Chondrocyte (in vitro differentiated cells): ENCODE results near the gene ABCC12. TPM values are rescaled to one million over a fixed set of nuclear protein-coding genes. Genes with fewer than 3 reads are reported as not detected.

ENCODE experiments used
- DNase-seq: peaks from one replicate; pipeline ENCODE4 v3.0.0; 2021; ENCODE audit warnings: mixed read lengths, low spot score
- H3K27ac Mint-ChIP-seq: one replicate; pipeline ENCODE4 v1.8.0; 2021; ENCODE audit warnings: mild to moderate bottlenecking, moderate library complexity, mixed read lengths; ENCODE audit not compliant: unreplicated experiment
- H3K27me3 Mint-ChIP-seq: 2 replicates; pipeline ENCODE4 v1.8.0; 2021; ENCODE audit warnings: low read depth, mixed read lengths
- H3K36me3 Mint-ChIP-seq: 2 replicates; pipeline ENCODE4 v1.8.0; 2021; ENCODE audit warnings: low read depth, mixed read lengths
- H3K4me1 Mint-ChIP-seq: 2 replicates; pipeline ENCODE4 v1.8.0; 2021; ENCODE audit warnings: low read depth, mild to moderate bottlenecking, mixed read lengths
- H3K4me3 Mint-ChIP-seq: one replicate; pipeline ENCODE4 v1.8.0; 2021; ENCODE audit warnings: mild to moderate bottlenecking, moderate library complexity, mixed read lengths; ENCODE audit not compliant: unreplicated experiment
- H3K9me3 Mint-ChIP-seq: 2 replicates; pipeline ENCODE4 v1.8.0; 2021; ENCODE audit warnings: low read depth, mixed read lengths
- total RNA-seq: library from RNA; stranded (reverse); gene quantifications from 3 replicates; pipeline ENCODE4 v1.2.1, GENCODE V29; 2021
- TF ChIP-seq, protein P1 (sequence below): fragments of 200-600 bp; sonication (generic); IDR thresholded peaks from 2 replicates; pipeline ENCODE4 v1.5.0; 2021; ENCODE audit warnings: antibody characterized with exemption, mild to moderate bottlenecking, moderate library complexity

Gene ABCC12
- total RNA-seq, 1 donor from 2014 or later = not detected

DNA sequence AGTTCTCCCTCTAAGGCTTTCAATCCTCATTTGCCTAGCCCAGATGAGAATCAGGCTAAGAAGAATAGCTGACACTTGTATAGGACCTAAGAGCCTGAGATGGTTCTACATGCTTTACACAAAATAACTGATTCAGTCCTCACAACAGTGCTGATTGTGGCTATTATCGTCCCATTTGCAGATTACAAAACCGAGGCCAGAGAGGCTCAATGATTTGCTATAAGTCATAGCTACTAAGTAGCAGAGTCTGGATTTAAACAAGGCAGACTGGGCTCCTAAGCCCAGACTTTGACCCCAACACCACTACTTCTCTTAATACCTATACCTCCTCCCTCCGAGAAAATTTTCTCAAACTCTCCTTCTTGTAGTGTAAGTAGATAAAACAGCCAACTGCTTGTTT lies 23.1 kb downstream of the ABCC12 start:
- TF ChIP-seq, protein P1, sequence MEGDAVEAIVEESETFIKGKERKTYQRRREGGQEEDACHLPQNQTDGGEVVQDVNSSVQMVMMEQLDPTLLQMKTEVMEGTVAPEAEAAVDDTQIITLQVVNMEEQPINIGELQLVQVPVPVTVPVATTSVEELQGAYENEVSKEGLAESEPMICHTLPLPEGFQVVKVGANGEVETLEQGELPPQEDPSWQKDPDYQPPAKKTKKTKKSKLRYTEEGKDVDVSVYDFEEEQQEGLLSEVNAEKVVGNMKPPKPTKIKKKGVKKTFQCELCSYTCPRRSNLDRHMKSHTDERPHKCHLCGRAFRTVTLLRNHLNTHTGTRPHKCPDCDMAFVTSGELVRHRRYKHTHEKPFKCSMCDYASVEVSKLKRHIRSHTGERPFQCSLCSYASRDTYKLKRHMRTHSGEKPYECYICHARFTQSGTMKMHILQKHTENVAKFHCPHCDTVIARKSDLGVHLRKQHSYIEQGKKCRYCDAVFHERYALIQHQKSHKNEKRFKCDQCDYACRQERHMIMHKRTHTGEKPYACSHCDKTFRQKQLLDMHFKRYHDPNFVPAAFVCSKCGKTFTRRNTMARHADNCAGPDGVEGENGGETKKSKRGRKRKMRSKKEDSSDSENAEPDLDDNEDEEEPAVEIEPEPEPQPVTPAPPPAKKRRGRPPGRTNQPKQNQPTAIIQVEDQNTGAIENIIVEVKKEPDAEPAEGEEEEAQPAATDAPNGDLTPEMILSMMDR = no peak
- H3K27ac Mint-ChIP-seq = no peak overlapping the region
- H3K4me3 Mint-ChIP-seq = no peak overlapping the region
- H3K27me3 Mint-ChIP-seq = no peaks in the 10 kb centered on the region
- no peak for DNase-seq
- no peaks in the 10 kb centered on the region for H3K36me3 Mint-ChIP-seq
- H3K9me3 Mint-ChIP-seq = no peaks in the 10 kb centered on the region
- peaks cover 25% of the 10 kb centered on the region for H3K4me1 Mint-ChIP-seq

DNA sequence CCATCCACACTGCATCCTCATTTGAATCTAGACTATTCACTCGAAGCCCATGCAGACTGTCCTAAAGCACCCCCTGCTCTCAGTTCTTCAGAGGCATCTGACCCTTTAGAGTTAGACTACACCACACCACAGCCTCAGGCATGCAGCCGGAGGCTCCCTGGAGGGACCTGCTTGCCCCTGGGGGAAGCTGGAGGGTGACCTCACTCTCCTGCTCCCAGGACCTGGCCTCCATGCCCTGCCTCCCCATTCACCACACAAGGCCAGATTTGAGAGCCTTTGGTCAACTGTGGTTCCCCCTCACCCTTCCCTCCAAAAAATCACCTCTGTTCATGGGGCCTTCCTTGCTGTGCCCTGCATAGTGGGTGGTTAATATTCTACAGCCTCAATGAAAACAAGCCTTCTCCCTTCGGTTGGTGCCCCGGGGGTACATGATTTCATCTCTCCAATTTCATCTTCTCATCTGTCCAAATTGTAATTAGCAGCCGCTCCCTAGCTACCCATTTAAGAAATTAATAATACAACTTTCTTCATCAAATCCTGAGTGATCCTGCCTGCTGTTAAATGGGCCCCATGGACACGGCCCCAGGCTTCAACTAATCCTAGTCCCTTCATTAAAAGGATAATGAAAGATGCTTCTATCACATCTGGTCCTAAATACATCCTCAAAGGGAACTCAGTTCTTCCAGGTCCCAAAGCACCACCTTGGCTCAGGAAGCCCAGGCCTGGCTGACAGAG lies 24.4 kb downstream of the ABCC12 start:
- Mint-ChIP-seq H3K4me3 (no peak overlapping the region), H3K4me1 (peaks cover 38% of the 10 kb centered on the region), H3K27me3 (no peaks in the 10 kb centered on the region), H3K27ac (no peak overlapping the region), H3K9me3 (no peaks in the 10 kb centered on the region), H3K36me3 (no peaks in the 10 kb centered on the region)
- TF ChIP-seq, protein P1 = no peak
- peak; percentile 47 for DNase-seq

GRCh38 chr16:48129926-48130325 lies 25.9 kb downstream of the ABCC12 start:
- Mint-ChIP-seq H3K4me1 (peaks cover 46% of the 10 kb centered on the region), H3K27ac (no peak overlapping the region), H3K36me3 (no peaks in the 10 kb centered on the region), H3K4me3 (no peak overlapping the region), H3K27me3 (no peaks in the 10 kb centered on the region), H3K9me3 (no peaks in the 10 kb centered on the region)
- TF ChIP-seq, protein P1 = no peak
- DNase-seq = no peak

DNA sequence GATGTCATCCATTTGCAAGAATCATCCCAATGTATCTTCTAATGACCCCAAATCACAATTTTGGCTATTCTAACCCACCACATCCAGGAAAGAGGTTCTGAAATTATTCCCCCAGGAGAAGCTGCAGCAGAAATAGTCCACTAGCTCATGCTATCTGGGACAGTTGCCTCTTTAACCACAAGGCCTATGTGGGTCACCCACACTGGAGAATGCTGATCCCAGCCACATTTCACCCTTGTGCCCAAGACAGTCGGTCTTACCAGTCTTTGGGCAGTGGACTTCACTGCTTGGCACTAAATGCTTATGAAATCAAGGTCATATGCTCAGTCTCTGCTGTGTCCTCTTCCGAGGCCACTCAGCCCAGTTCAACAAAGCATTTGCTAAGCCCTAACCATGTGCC lies 27.0 kb downstream of the ABCC12 start:
- Mint-ChIP-seq H3K27ac (no peak overlapping the region), H3K36me3 (no peaks in the 10 kb centered on the region), H3K27me3 (no peaks in the 10 kb centered on the region), H3K4me1 (peaks cover 55% of the 10 kb centered on the region), H3K9me3 (no peaks in the 10 kb centered on the region), H3K4me3 (no peak overlapping the region)
- TF ChIP-seq, protein P1 = no peak
- peak; percentile 13 for DNase-seq

DNA sequence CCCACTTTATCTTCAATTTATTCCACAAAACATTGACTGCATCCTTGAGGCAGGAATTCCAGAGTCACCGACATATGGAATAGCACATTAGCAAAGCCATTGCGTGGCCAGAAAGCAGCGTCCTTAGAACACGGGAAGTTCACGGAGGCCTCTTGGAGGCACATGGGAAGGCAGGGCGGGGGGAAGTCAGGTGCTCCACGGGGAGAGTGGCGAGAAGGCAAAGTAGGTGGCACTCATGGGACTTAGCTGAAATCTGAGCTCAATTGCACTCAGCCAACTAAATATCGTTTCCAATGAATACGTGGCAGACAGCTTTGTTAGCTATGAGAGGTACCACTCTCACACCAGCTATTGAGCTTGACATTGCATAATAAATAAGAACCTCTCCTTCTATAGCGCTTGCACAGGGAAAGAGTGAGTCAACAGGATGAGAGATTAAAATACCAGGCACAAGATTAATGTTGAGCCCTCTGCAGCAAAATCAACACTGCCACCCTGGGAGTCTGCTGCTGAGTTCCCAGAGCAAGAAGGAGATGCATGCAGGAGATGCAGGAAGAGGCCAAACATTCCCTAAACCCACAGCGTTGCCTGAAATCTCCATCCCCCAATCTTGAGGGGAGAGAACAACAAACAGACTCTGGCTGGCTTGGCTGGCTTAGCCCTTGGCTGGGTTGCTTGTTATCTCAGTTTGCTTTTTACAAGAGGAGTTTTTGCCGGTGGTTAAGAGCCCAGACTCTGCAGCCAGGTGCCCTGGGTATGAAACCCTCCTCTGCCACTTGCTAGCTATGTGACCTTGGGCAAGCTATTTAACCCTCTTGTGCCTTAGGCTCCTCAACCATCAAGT lies 28.8 kb downstream of the ABCC12 start:
- TF ChIP-seq, protein P1 = no peak
- no peak overlapping the region for H3K4me3 Mint-ChIP-seq
- H3K27ac Mint-ChIP-seq = peak overlapping the region; percentile 79
- H3K9me3 Mint-ChIP-seq = no peaks in the 10 kb centered on the region
- no peaks in the 10 kb centered on the region for H3K27me3 Mint-ChIP-seq
- DNase-seq = peak; percentile 66
- H3K4me1 Mint-ChIP-seq = peaks cover 63% of the 10 kb centered on the region
- H3K36me3 Mint-ChIP-seq = no peaks in the 10 kb centered on the region
